ENCODE data around the gene CLECL1. TPM values are rescaled to one million over a fixed set of nuclear protein-coding genes. Genes with fewer than 3 reads are reported as not detected.
"Not testable (repeated sequence)": the region's sequence is repeated elsewhere in the genome, so short reads cannot be mapped to it uniquely, and the experiment has no call there.

CLECL1 gene
- total RNA-seq, 2 experiments from 2014 or later, result 1.3 to 1.6 TPM

GRCh38 chr12:9721394-9722092, 11.4 kb downstream of the CLECL1 start:
- Mint-ChIP-seq H3K36me3 (ENCODE audit: low read depth) (peaks cover 15% of the 10 kb centered on the region), H3K27ac (no peak overlapping the region), H3K9me3 (ENCODE audit: insufficient read depth) (peaks cover 4% of the 10 kb centered on the region), H3K4me3 (no peak overlapping the region), H3K4me1 (ENCODE audit: low read depth) (peaks cover 26% of the 10 kb centered on the region), H3K27me3 (ENCODE audit: low read depth) (no peaks in the 10 kb centered on the region)
- ChIA-PET CTCF (interaction anchor here (0.7 to 2.6 kb wide), 10 partner anchors 10 to 92 kb away, joined by 3 to 15 read pairs (median 4); partner anchors contain the start of gene CLECL1), POLR2A (interaction anchor here (1.2 kb wide), 1 partner anchor 13 kb away, joined by 5 read pairs; no protein-coding TSS in a partner anchor)
- ATAC-seq, result no peak
- DNase-seq, result no peak

GRCh38 chr12:9719790-9720189, 13.1 kb downstream of the CLECL1 start:
- ChIA-PET CTCF (no interaction called here), POLR2A (no interaction called here)
- no peak for ATAC-seq
- Mint-ChIP-seq H3K4me3 (no peak overlapping the region), H3K9me3 (ENCODE audit: insufficient read depth) (peaks cover 4% of the 10 kb centered on the region), H3K27me3 (ENCODE audit: low read depth) (no peaks in the 10 kb centered on the region), H3K36me3 (ENCODE audit: low read depth) (peaks cover 21% of the 10 kb centered on the region), H3K27ac (no peak overlapping the region), H3K4me1 (ENCODE audit: low read depth) (peaks cover 27% of the 10 kb centered on the region)
- DNase-seq, result no peak

- peaks cover 18% of the 10 kb centered on the region for H3K36me3 Mint-ChIP-seq (ENCODE audit: low read depth)
- CTCF ChIA-PET, result interaction anchor here (2.5 kb wide), 1 partner anchor 11 kb away, joined by 28 read pairs; no protein-coding TSS in a partner anchor
- H3K27ac Mint-ChIP-seq, result no peak overlapping the region
- POLR2A ChIA-PET, result no interaction called here
- DNase-seq, result no peak
- no peaks in the 10 kb centered on the region for H3K27me3 Mint-ChIP-seq (ENCODE audit: low read depth)
- H3K9me3 Mint-ChIP-seq (ENCODE audit: insufficient read depth), result no peaks in the 10 kb centered on the region
- ATAC-seq, result no peak
- H3K4me3 Mint-ChIP-seq, result no peak overlapping the region
- H3K4me1 Mint-ChIP-seq (ENCODE audit: low read depth), result peaks cover 25% of the 10 kb centered on the region
Observed at GRCh38 chr12:9718968-9719367, 13.9 kb downstream of the CLECL1 start.

- no peak overlapping the region for H3K4me3 Mint-ChIP-seq
- POLR2A ChIA-PET, result interaction anchor here (0.7 to 1.3 kb wide), 5 partner anchors 8 to 44 kb away, joined by 3 to 4 read pairs (median 3); no protein-coding TSS in a partner anchor
Observed at GRCh38 chr12:9717070-9717925, 15.6 kb downstream of the CLECL1 start.

GRCh38 chr12:9713032-9713558, 19.8 kb downstream of the CLECL1 start:
- H3K27me3 Mint-ChIP-seq (ENCODE audit: low read depth); H3K4me3 Mint-ChIP-seq; DNase-seq; H3K9me3 Mint-ChIP-seq (ENCODE audit: insufficient read depth); ATAC-seq; H3K27ac Mint-ChIP-seq; POLR2A ChIA-PET: not testable (repeated sequence)
- H3K4me1 Mint-ChIP-seq (ENCODE audit: low read depth), result peaks cover 23% of the 10 kb centered on the region
- peaks cover 18% of the 10 kb centered on the region for H3K36me3 Mint-ChIP-seq (ENCODE audit: low read depth)
- CTCF ChIA-PET, result interaction anchor here (1.2 to 7.8 kb wide), 2 partner anchors 30 to 79 kb away, joined by 5 to 91 read pairs; no protein-coding TSS in a partner anchor

More at GRCh38 chr12:9717070-9717925, 15.6 kb downstream of the CLECL1 start:
- Mint-ChIP-seq H3K27ac (no peak overlapping the region), H3K4me1 (ENCODE audit: low read depth) (peaks cover 22% of the 10 kb centered on the region), H3K27me3 (ENCODE audit: low read depth) (no peaks in the 10 kb centered on the region), H3K36me3 (ENCODE audit: low read depth) (peaks cover 11% of the 10 kb centered on the region), H3K9me3 (ENCODE audit: insufficient read depth) (no peaks in the 10 kb centered on the region)
- CTCF ChIA-PET, result interaction anchor here (0.6 to 2.5 kb wide), 7 partner anchors 9 to 82 kb away, joined by 3 to 28 read pairs (median 5); no protein-coding TSS in a partner anchor
- ATAC-seq (no peak), DNase-seq (no peak)

GRCh38 chr12:9711664-9712063, 21.2 kb downstream of the CLECL1 start:
- ATAC-seq, result no peak
- Mint-ChIP-seq H3K4me1 (ENCODE audit: low read depth) (peaks cover 36% of the 10 kb centered on the region), H3K27ac (no peak overlapping the region), H3K36me3 (ENCODE audit: low read depth) (peaks cover 26% of the 10 kb centered on the region), H3K4me3 (no peak overlapping the region), H3K9me3 (ENCODE audit: insufficient read depth) (peaks cover 3% of the 10 kb centered on the region), H3K27me3 (ENCODE audit: low read depth) (no peaks in the 10 kb centered on the region)
- ChIA-PET CTCF (interaction anchor here (0.9 to 7.8 kb wide), 4 partner anchors 10 to 78 kb away, joined by 3 to 91 read pairs (median 6); no protein-coding TSS in a partner anchor), POLR2A (interaction anchor here (0.9 to 1.2 kb wide), 4 partner anchors 11 to 63 kb away, joined by 3 to 4 read pairs (median 4); partner anchors contain the start of gene CD69)
- no peak for DNase-seq

- Mint-ChIP-seq H3K4me1 (ENCODE audit: low read depth) (peaks cover 41% of the 10 kb centered on the region), H3K36me3 (ENCODE audit: low read depth) (peaks cover 28% of the 10 kb centered on the region), H3K27me3 (ENCODE audit: low read depth) (no peaks in the 10 kb centered on the region), H3K27ac (no peak overlapping the region), H3K9me3 (ENCODE audit: insufficient read depth) (peaks cover 4% of the 10 kb centered on the region), H3K4me3 (no peak overlapping the region)
- ATAC-seq (no peak), DNase-seq (no peak)
- ChIA-PET CTCF (interaction anchor here (0.9 to 7.8 kb wide), 4 partner anchors 11 to 77 kb away, joined by 3 to 91 read pairs (median 6); no protein-coding TSS in a partner anchor), POLR2A (interaction anchor here (0.6 to 1.2 kb wide), 6 partner anchors 11 to 103 kb away, joined by 3 to 4 read pairs (median 4); partner anchors contain the start of gene CD69)
Observed at GRCh38 chr12:9710584-9711375, 22.1 kb downstream of the CLECL1 start.

GRCh38 chr12:9708853-9709252, 24.0 kb downstream of the CLECL1 start:
- no peak for ATAC-seq
- peaks cover 48% of the 10 kb centered on the region for H3K4me1 Mint-ChIP-seq (ENCODE audit: low read depth)
- DNase-seq, result no peak
- H3K4me3 Mint-ChIP-seq, result no peak overlapping the region
- H3K36me3 Mint-ChIP-seq (ENCODE audit: low read depth), result peaks cover 40% of the 10 kb centered on the region
- H3K27me3 Mint-ChIP-seq (ENCODE audit: low read depth), result no peaks in the 10 kb centered on the region
- ChIA-PET POLR2A (interaction anchor here (0.7 to 1.3 kb wide), 7 partner anchors 9 to 74 kb away, joined by 3 to 9 read pairs (median 4); partner anchors contain the start of gene CLEC2D), CTCF (interaction anchor here (0.8 to 7.8 kb wide), 29 partner anchors 7 to 376 kb away, joined by 3 to 91 read pairs (median 6); partner anchors contain the start of gene CLECL1)
- no peak overlapping the region for H3K27ac Mint-ChIP-seq
- peaks cover 10% of the 10 kb centered on the region for H3K9me3 Mint-ChIP-seq (ENCODE audit: insufficient read depth)

GRCh38 chr12:9707864-9708808, 24.8 kb downstream of the CLECL1 start:
- ChIA-PET POLR2A (interaction anchor here (0.6 to 1.6 kb wide), 13 partner anchors 9 to 77 kb away, joined by 3 to 9 read pairs (median 4); partner anchors contain the start of gene CLEC2D), CTCF (interaction anchor here (0.7 to 7.8 kb wide), 40 partner anchors 8 to 377 kb away, joined by 3 to 91 read pairs (median 5); partner anchors contain the start of gene CLECL1)
- peaks cover 10% of the 10 kb centered on the region for H3K9me3 Mint-ChIP-seq (ENCODE audit: insufficient read depth)
- peak overlapping the region; percentile 55 for H3K4me3 Mint-ChIP-seq
- H3K27me3 Mint-ChIP-seq (ENCODE audit: low read depth), result no peaks in the 10 kb centered on the region
- ATAC-seq, result peak; percentile 84
- H3K27ac Mint-ChIP-seq, result peak overlapping the region; percentile 85
- peaks cover 40% of the 10 kb centered on the region for H3K36me3 Mint-ChIP-seq (ENCODE audit: low read depth)
- peaks cover 48% of the 10 kb centered on the region for H3K4me1 Mint-ChIP-seq (ENCODE audit: low read depth)
- peak; percentile 81 for DNase-seq

- H3K36me3 Mint-ChIP-seq (ENCODE audit: low read depth), result peaks cover 40% of the 10 kb centered on the region
- ChIA-PET CTCF (interaction anchor here (0.9 to 7.8 kb wide), 17 partner anchors 8 to 102 kb away, joined by 3 to 91 read pairs (median 6); partner anchors contain the start of gene CLECL1), POLR2A (interaction anchor here (0.9 to 1.6 kb wide), 4 partner anchors 8 to 76 kb away, joined by 3 read pairs; partner anchors contain the start of gene CLECL1)
- H3K27me3 Mint-ChIP-seq (ENCODE audit: low read depth), result no peaks in the 10 kb centered on the region
- DNase-seq (no peak), ATAC-seq (no peak)
- H3K4me3 Mint-ChIP-seq, result peak overlapping the region; percentile 55
- H3K4me1 Mint-ChIP-seq (ENCODE audit: low read depth), result peaks cover 54% of the 10 kb centered on the region
- peaks cover 10% of the 10 kb centered on the region for H3K9me3 Mint-ChIP-seq (ENCODE audit: insufficient read depth)
- H3K27ac Mint-ChIP-seq, result peak overlapping the region; percentile 85
Observed at GRCh38 chr12:9707356-9707755, 25.5 kb downstream of the CLECL1 start.
